Activated T-cell treated with anti-CD3 and anti-CD28 coated beads for 4 hours (primary cell): ENCODE results near the gene CCDC85C.

Experiments used
- DNase-seq: peaks from one replicate; pipeline ENCODE4 v3.0.0-alpha.2; 2020

Gene CCDC85C

GRCh38 chr14:99570544-99571302, 33.3 kb downstream of the CCDC85C start:
- DNase-seq: no peak

- DNase-seq: no peak
Measured at GRCh38 chr14:99569725-99570543, 34.1 kb downstream of the CCDC85C start.

GRCh38 chr14:99568567-99569560, 35.1 kb downstream of the CCDC85C start:
- no peak for DNase-seq

- no peak for DNase-seq
Measured at GRCh38 chr14:99566390-99567354, 37.3 kb downstream of the CCDC85C start.

GRCh38 chr14:99566009-99566389, 38.0 kb downstream of the CCDC85C start:
- DNase-seq: no peak

- no peak for DNase-seq
Measured at GRCh38 chr14:99565383-99565782, 38.6 kb downstream of the CCDC85C start.

GRCh38 chr14:99564926-99565259, 39.1 kb downstream of the CCDC85C start:
- DNase-seq: no peak

- no peak for DNase-seq
Measured at GRCh38 chr14:99564256-99564925, 39.6 kb downstream of the CCDC85C start.

GRCh38 chr14:99563749-99564129, 40.3 kb downstream of the CCDC85C start:
- DNase-seq: no peak

- no peak for DNase-seq
Measured at GRCh38 chr14:99562856-99563748, 40.9 kb downstream of the CCDC85C start.

- DNase-seq: no peak
Measured at GRCh38 chr14:99561864-99562263, 42.1 kb downstream of the CCDC85C start.

GRCh38 chr14:99560922-99561683, 42.9 kb downstream of the CCDC85C start:
- no peak for DNase-seq

GRCh38 chr14:99560403-99560802, 43.6 kb downstream of the CCDC85C start:
- no peak for DNase-seq

- no peak for DNase-seq
Measured at GRCh38 chr14:99559286-99559990, 44.6 kb downstream of the CCDC85C start.

GRCh38 chr14:99556134-99556791, 47.7 kb downstream of the CCDC85C start:
- DNase-seq: no peak

- no peak for DNase-seq
Measured at GRCh38 chr14:99554757-99555531, 49.1 kb downstream of the CCDC85C start.

GRCh38 chr14:99554184-99554583, 49.8 kb downstream of the CCDC85C start:
- DNase-seq: no peak
